GM21528 (cell line): Measurements from ENCODE around the gene TRAPPC6A.

ENCODE experiments used
- ATAC-seq: cut with Tn5 transposase; IDR thresholded peaks from one replicate; pipeline ENCODE4 v1.9.1; 2021; ENCODE audit warnings: mild to moderate bottlenecking, moderate library complexity; ENCODE audit not compliant: unreplicated experiment, low FRiP score

The TRAPPC6A gene

GRCh38 chr19:45163751-45164460 is 14.1 kb downstream of the TRAPPC6A start:
- no peak for ATAC-seq

- no peak for ATAC-seq
Measured at GRCh38 chr19:45163156-45163555, 14.9 kb downstream of the TRAPPC6A start.

DNA sequence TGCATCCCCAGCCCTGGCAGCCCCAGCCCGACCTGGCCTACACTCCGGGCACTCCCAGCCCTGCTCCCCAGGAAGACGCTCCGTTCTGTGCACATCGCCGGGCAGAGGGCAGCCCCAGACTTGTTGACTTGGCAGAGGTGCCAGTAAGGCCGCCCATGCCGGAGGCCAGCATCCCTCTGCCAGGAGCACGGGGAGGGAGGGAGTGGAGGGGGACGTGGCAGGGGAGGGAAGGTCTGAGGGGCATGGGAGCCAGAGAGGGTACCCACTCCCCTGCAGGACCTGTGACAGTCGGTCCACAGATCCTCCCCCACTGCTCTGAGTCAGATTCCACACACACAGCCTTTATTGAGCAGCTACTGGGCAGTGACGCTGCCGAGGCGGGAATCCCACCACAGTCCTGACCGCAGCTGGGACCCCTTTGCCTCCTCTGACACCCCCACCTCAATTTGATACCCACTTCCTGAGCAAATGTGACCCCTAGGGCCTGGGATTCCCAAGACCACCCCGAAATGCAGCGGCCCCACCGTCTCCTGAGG is 15.4 kb downstream of the TRAPPC6A start:
- ATAC-seq = no peak

GRCh38 chr19:45161738-45162607 is 16.1 kb downstream of the TRAPPC6A start:
- ATAC-seq = no peak

DNA sequence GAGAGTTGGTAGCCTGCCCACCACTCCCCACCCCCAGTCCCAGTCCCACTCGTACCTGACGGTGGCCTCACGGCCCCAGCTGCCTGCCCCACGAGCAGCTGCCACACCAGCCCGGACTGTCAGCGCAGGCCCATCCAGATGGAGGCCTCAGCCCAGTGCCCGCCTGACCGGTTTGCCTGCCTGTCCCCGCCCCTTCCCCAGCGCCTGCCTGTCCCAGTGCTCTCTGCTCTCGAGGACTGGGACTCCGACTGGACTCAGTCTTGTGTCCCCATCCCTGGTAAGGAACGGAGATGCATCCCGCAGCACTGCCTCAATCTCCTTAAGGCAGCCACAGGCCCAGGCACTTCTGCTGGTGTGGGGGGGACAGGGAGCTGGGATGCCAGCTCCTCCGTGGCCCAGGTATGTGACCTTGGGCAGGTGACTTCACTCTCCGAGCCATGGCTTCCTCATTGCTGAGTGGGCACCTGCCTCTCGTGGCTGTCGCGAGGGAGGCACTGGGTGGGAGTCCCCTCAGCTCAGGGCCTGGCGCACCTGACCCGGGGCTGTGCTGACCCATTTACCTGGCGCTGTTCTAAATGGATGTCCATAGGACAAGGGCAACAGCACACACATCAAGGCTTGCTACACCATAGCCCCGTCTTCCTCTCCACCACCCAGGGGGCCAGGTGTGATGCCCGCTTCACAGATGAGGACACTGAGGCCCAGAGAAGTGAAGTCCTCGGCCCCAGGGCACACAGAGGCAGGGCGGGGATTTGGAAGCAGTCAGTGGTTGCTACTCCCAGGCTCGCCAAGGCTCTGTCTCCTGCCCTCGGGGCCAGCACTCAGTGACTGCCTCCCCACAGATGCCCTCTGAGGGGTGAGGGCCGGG is 16.9 kb downstream of the TRAPPC6A start, which contains the start of gene NKPD1:
Gene NKPD1 (minus strand): TSS at position 113 of the 868 bp plus-strand sequence. CDS start 832 bp downstream, outside the sequence.
- ATAC-seq = no peak

DNA sequence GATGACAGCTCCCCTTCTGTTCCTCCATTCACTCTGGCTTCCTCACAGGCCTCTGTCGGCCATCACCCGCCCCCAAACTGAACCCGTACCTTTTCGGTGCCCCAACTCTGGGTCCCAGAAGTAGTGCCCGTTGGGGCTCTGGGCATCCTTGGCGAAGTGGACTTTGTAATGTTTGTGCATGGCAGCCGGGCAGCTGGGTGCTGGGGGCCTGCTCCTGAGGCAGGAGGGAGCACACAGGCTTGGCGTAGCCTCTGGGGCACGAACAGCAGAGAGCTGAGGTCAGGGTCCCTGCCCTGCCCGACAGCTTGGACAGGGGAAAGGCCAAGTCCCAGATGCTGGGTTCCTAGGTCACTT is 18.1 kb downstream of the TRAPPC6A start:
- no peak for ATAC-seq

DNA sequence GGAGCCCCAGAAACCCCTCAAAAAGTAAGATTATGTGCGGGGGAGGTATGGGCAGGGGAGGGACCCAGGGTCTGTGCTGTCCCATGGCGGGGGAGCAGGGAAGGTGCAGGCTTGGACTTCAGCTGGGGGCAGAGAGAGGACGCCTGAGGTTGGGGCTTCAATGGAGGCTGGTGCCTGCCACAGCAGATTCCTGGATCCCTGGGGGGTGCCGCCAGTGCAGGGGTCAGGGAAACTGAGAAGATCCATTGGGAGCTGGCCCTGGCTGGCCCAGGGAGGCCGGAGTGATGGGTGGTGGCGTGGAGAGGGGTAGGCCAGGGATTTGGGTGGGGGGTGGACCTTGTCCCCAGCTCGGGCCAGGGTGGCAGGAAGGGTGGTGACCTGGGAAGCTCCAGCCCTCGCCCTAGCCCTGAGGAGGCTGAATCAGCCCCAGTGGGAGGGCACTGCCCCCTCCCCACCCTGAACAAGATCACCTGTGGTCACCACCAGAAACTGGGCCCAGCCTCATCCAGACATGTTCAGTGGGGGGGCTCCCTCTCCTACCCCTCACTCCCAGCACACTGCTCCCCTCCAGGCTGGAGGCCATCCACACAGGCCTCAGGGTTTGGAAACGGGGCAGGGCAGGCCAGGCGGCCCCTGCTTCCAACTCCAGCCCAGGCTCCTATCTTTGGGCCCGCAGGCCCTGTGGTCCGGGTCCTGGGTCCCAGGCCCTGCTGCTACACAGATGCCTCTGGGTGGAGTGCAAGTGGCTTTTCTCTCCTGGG is 18.6 kb downstream of the TRAPPC6A start:
- no peak for ATAC-seq

GRCh38 chr19:45158503-45159209 is 19.4 kb downstream of the TRAPPC6A start:
- no peak for ATAC-seq

DNA sequence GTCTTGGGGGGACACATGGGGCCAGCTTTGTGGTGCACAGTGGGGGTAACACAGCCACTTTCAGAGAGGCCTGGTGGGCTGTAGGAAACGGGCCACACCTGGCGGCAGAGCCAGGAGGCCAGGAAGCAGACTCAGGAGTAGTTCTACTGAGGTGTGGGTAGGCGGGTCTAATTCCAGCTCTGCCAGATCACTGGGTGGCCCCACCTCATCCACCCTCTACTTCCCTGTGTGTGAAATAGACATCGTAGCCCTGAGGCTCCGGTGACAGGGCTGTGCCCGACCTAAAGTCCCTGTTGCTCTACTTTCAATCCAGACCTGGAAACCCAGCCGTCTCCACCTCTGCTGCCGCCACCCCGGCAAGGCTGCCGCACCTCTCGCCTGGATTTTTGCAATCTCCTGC is 21.3 kb downstream of the TRAPPC6A start:
- no peak for ATAC-seq

DNA sequence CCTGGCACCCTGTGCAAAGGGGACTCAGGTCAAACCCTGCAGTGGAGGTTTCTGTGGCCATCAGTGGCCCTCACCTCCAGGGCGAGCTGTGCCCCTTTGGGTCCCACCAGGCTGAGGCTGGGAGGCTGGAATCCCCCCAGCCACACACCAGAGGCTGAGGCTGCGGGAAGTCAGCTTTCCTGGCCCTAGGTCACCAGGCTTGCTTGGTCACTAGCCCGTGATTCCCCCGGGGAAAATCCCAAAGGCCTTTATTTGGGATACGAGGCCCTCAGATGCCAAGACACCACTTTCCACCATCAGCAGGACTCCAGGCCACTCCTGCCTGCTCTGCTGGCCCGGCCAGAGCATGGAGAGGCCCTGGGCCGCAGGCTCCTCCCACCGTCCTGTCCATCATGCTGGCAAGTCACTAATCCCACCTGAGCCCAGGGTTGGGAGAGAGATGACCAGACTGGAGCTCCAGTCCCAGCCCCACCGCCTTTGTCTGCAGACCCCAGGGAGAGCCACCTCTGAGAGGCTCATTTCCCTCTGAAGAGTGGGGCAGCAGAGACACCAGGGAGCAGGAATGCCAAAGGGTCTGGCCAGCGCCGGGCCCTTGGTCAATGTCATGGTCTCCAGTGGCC is 21.9 kb downstream of the TRAPPC6A start:
- no peak for ATAC-seq

- ATAC-seq = no peak
Measured at GRCh38 chr19:45154064-45154827, 23.8 kb downstream of the TRAPPC6A start.

DNA sequence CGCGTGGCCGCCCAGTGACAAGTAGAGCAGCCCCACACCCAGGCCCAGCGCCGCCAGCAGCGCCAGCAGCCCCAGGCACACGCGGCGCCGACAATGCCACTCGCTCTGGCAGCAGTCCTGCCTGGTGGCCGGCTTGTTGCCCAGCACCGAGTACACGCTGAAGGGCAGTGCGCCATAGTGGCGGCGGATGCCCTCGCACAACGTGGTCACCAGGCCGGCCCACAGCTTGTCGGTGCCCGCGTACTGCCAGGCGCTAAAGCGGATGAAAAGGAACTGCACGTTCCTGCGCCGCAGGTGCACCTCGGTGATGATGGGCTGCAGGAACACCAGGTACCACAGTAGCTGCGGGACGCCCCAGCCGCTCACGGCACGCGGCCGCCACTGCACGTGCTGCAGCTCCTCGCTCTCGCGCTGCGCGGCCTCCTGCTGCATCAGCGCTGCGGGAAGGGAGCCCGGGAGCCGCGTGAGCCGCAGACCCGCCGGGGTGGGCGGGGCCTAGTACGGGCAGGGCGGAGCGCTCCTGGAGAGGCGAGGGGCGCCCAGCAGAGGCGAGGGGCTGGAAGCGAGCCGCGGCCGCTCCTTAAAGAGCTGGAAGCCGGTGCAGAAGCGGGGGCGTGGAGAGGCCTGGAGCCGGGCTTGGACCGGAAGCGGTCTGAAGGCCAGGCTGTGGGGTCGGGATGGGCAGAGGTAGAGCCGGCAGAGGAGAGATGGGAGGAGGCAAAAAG is 24.5 kb downstream of the TRAPPC6A start:
- ATAC-seq = no peak

GRCh38 chr19:45152504-45153338 is 25.3 kb downstream of the TRAPPC6A start:
- ATAC-seq = no peak

GRCh38 chr19:45151821-45152503 is 26.1 kb downstream of the TRAPPC6A start:
- no peak for ATAC-seq

GRCh38 chr19:45151320-45151719 is 26.7 kb downstream of the TRAPPC6A start:
- no peak for ATAC-seq

- no peak for ATAC-seq
Measured at GRCh38 chr19:45150751-45151281, 27.2 kb downstream of the TRAPPC6A start.
